GM12892 (cell line): ENCODE measurements around the gene HS3ST2.

ENCODE experiments used
- POLR2A ChIP-seq: IDR thresholded peaks from 2 replicates; pipeline ENCODE4 v1.6.1; 2011; ENCODE audit warnings: low read depth, low read length, control low read depth
- POLR2AphosphoS5 ChIP-seq: IDR thresholded peaks from 2 replicates; pipeline ENCODE4 v1.6.1; 2011; ENCODE audit warnings: low read depth, low read length, control low read depth

- no peak for TF ChIP-seq POLR2AphosphoS5
- TF ChIP-seq POLR2A = no peak
Observed at GRCh38 chr16:22862046-22862445, 48.1 kb downstream of the HS3ST2 start.
